Gastroesophageal sphincter (tissue), 3 donors: ENCODE data around the gene IRX3.

Experiments used
- CTCF ChIP-seq, 4 experiments: fragments of 200-600 bp in 2 of 4; fragments of 450-650 bp in 2 of 4; sonication (generic) in 1 of 4; IDR thresholded peaks; one replicate each; pipeline ENCODE4 v1.5.1; 2017 to 2019; ENCODE audit warnings: antibody characterized with exemption in 4 of 4, mild to moderate bottlenecking in 2 of 4, moderate library complexity in 2 of 4
- EP300 ChIP-seq: sonication (generic); formaldehyde crosslinking; IDR thresholded peaks from one replicate; pipeline ENCODE4 v1.6.1; 2017; ENCODE audit warnings: antibody characterized with exemption, mild to moderate bottlenecking
- POLR2A ChIP-seq, 2 donors: fragments of 450-650 bp; IDR thresholded peaks; one replicate each; pipeline ENCODE4 v1.6.1; 2017; ENCODE audit warnings: antibody characterized with exemption in 2 of 2, mild to moderate bottlenecking in 2 of 2, moderate library complexity in 1 of 2
- POLR2AphosphoS5 ChIP-seq: sonication (generic); formaldehyde crosslinking; IDR thresholded peaks from one replicate; pipeline ENCODE4 v1.6.1; 2017; ENCODE audit warnings: antibody characterized with exemption

- TF ChIP-seq CTCF (IDR thresholded peaks at IDR 0.05) = no peak
- no peak for TF ChIP-seq EP300
- no peak for TF ChIP-seq POLR2AphosphoS5
- TF ChIP-seq POLR2A (IDR thresholded peaks at IDR 0.05) = no peak
Observed at GRCh38 chr16:54253118-54253517, 33.5 kb downstream of the IRX3 start.
